GM18951 (cell line): ENCODE results near the gene COX8A.
"Not testable (repeated sequence)": the region's sequence is repeated elsewhere in the genome, so short reads cannot be mapped to it uniquely, and the experiment has no call there.

ENCODE experiments used
- POLR2A ChIP-seq: IDR thresholded peaks from 4 replicates; pipeline ENCODE4 v1.6.1; 2011; ENCODE audit warnings: mild to moderate bottlenecking; ENCODE audit not compliant: insufficient read length, insufficient read depth; ENCODE audit errors: extremely low read depth
- in situ Hi-C: fragments of 300-500 bp; cut with MboI; formaldehyde crosslinking; loops from one replicate; pipeline ENCODE4 v1.12.0; 2022; ENCODE audit warnings: low sequenced_read_pairs, mixed read lengths, inconsistent platforms; ENCODE audit not compliant: unreplicated experiment

The COX8A gene

DNA sequence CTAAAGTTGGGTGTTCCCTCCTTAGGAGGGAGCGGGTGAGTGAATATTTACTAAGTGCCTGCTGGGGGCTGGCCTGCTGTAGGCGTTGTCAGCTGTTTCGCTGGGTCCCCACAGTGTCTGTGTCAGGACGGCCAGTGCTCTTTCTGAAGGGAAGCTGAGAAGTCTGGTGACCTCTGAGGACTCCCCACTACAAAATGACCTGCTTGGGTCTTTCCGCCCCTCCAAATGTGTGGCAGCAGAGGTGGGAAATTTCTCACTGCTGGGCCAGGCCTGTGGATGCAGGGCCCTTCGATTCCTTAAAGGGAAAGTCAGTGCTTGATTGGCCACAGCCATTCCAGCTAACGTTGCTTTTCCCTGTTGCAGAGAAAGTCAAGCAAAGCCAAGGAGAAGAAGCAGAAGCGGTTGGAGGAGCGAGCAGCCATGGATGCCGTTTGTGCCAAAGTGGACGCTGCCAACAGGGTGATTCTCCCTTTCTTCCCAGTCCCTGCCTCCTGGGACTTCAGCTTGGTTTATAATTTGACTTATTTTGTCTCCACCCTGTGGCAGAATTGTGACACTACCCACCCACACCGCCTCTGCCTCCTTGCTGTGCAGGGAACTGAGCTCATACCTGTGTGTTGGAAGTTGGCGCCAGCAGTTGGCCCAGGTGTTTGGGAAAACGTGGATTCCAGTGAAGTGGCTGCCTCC lies 28.8 kb upstream of the COX8A start:
- no peak for TF ChIP-seq POLR2A
- in situ Hi-C loops: loop anchor here (10.0 kb wide), 1 partner anchor 111 kb away; the partner anchor contains the start of gene MARK2

DNA sequence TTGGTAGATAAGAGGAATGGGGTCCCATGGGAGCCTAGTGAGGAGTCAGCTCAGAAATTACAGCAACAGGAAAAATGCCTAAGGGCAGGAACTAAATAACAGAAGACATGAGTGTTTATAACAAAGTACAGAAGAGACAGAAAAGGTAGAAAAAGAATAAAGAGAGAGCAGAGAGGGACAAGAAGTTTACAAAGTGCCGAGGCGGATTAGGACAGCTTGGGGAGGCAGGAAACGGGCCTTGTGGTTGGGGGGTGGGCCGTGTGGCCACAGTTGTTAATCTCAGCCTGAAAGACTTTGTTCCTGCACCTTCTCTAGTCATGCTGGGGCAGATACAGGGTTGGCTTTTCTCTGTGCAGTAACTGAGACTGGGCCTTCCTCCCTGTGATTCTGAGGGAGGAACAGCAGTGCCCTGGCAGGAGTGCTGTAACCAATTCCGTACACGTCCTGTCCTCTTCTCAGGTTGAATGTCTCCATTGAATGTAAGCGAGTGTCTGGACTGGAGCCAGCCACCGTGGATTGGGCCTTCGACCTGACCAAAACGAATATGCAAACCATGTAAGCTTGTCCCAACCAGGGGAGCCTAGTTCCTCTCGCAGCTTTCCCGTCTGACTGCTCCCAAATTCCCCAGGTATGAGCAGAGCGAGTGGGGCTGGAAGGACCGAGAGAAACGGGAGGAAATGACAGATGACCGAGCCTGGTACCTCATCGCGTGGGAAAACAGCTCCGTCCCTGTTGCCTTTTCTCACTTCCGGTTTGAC lies 22.5 kb upstream of the COX8A start:
- in situ Hi-C loops: no loop called here

DNA sequence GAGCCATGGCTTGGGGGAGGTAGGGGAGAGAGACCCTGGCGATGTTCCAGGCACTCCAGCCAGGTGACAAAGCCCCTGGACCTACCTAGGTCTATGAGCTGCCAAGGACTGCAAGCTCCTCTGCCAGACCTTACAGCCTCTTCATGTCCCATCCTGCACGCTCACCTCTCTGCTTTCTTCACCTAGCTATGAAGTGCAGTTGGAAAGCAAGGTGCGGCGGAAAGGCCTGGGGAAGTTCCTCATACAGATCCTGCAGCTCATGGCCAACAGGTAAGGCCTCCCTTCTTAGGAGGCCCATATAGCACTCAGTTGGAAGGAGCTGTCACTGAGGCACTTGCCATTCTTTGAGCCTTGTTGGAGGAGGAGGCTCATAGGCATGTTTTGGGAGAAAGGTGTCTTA lies 21.9 kb upstream of the COX8A start:
- TF ChIP-seq POLR2A: no peak
- in situ Hi-C loops: no loop called here

More for the DNA sequence above, 22.5 kb upstream of the COX8A start:
- peak; percentile 34 for TF ChIP-seq POLR2A

DNA sequence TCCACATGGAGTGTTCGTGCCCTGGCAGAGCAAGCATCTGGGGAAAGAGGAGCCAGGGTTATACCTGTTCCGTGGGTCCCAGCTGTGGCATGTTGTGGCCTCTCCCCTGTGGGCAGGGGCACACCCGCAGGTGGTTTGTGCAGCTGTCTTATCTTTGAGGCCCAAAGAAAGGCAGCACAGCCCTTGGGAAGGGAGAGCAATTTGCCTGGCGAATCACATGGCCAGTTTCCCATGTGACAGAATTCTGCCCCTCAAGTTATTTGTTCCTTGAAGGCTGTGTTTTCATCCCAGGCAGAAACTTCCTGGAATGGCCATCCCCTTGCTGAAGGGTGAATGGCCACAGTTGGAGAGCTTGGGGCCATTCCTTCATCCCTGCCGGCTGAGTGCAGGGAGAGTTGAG lies 16.4 kb upstream of the COX8A start:
- TF ChIP-seq POLR2A: no peak

DNA sequence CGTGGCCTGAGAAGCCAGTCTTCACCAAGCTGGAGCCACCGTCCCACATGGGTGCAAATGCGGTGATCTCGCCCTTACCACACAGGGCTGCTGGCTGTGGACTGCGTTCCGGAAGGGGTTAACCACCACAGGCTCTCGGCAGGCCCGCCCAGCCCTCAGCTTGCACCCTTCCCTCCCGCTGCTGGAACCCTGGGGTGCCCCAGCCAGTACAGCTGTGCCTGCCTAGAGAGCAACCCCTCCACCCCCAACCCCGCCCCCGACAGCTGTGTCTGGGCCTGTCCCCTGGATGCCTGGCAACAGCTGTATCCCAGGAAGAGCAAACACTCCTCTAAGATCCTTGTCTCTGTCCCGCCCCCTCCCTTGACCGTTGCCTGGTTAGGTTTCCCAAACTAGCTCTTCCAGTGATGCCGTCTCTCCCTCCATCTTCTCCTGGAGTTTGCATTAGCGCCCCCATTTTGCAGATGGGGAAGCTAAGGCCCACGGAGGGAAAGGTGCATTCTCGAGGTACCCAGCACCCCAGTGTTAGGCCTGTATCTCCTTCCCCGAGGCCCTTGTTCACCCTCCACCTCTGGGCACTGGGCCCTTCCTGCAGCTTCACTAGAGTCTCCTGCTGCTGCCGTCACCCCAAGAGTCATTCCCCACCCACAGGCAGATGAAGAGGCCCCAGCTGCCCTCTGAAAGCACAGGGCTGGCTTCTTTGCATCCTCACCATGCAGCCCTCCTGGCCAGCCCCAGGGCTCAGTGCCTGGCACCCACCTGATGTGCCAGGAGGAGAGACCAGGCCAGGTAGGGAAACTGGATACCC lies 12.6 kb upstream of the COX8A start:
- no peak for TF ChIP-seq POLR2A
- in situ Hi-C loops: no loop called here

More for the DNA sequence above, 16.4 kb upstream of the COX8A start:
- in situ Hi-C loops: no loop called here

DNA sequence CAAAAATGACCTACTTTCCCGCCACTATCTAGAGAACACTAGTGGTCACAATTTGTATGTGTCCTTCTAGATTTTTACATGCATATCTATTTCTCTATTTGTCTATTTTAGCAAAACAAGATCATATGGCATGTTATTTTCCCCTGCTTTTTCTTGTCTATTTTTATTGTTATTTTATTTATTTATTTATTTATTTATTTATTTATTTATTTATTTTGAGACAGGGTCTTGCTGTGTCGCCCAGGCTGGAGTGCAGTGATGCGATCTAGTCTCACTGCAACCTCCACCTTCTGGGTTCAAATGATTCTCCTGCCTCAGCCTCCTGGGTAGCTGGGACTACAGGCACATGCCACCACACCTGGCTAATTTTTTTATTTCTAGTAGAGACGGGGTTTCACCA lies 10.5 kb upstream of the COX8A start:
- in situ Hi-C loops: not testable (repeated sequence)

DNA sequence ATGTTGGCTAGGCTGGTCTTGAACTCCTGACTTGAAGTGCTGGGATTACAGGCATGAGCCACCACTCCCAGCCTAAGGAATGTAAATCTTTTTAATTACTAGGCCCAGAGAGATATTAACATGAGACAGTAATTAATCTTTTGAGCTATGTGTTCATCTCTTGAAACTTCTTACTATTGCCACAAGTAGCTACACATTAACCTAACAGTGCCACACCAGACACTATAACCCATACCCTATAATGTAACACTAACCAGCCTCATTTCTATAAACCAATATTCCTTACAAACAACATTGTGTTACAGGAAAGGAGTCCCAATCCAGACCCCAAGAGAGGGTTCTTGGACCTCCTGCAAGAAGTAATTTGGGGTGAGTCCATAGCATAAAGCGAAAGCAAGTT lies 8.0 kb upstream of the COX8A start:
- no peak for TF ChIP-seq POLR2A
- in situ Hi-C loops: no loop called here

DNA sequence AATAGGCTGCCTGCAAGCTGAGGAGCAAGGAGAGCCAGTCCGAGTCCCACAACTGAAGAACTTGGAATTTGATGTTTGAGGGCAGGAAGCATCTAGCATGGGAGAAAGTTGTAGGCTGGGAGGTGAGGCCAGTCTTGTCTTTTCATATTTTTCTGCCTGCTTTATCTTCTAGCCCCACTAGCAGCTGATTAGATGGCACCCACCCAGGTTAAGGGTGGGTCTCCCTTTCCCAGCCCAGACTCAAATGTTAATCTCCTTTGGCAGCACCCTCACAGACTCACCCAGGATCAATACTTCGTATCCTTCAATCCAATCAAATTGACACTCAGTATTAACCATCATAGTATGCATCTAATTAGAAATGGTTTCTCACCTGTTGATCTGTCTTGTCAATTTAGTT lies 5.0 kb upstream of the COX8A start:
- TF ChIP-seq POLR2A: no peak
- in situ Hi-C loops: no loop called here

DNA sequence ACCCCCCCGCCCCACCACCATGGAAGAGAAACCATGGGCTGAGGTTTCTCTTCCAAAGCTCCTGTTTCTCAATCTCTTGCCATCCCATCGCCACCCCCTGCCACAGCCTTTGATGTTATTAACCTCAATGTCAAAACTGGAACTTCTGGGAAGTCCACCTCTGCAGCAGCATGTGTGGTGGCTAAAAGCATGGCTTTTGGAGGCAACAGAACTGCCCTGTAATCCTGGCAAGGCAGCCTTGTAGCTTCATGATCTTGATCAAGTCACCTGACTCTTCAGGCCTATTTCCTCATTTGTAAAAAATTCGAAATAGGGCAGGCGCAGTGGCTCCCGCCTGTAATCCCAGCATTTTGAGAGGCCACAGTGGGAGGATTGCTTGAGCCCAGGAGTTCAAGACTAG lies 3.5 kb upstream of the COX8A start:
- in situ Hi-C loops: no loop called here
- TF ChIP-seq POLR2A: no peak

DNA sequence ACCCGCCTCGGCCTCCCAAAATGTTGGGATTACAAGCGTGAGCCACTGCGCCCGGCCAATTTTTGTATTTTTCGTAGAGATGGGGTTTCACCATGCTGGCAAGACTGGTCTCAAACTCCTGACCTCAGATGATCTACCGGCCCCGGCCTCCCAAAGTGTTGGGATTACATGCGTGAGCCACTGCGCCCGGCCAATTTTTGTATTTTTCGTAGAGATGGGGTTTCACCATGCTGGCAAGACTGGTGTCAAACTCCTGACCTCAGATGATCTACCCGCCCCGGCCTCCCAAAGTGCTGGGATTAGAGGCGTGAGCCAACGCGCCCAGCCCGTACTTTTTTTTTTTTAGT lies 535 bp upstream of the COX8A start:
- in situ Hi-C loops: not testable (repeated sequence)

DNA sequence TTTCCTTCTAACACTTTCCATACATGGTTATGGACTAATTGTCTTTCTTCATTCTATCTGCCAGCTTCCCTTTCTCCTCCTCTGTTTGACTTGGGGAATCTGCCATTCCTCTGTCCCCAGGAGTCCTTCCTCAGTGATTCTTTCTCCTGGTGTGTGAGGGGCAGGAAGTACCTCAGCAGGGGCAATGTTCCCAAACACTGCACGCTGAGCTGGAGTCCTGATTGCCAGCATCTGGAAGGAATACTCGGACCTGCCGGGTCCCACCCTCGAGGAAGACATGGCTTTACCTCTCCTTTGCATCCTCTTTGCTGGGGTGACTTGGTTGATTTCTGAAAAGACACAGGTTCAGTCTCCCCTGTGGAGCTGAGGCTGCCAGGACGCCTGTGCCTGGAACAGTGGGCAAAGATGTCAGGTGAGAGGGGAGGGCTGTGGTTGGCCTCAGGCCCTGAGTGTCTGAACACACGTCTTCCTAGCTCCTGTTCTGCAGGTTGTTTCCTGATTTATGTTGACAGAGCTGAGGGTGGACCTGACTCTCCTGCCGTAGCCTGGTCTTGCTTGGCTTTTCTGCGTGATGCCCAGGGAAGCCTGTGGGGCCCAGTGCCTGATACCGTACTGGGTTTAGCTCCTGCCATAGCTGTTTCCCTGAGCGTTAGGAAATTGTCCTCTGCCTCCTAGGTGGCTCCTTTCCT lies 4.3 kb downstream of the COX8A start:
- no peak for TF ChIP-seq POLR2A
- in situ Hi-C loops: no loop called here

DNA sequence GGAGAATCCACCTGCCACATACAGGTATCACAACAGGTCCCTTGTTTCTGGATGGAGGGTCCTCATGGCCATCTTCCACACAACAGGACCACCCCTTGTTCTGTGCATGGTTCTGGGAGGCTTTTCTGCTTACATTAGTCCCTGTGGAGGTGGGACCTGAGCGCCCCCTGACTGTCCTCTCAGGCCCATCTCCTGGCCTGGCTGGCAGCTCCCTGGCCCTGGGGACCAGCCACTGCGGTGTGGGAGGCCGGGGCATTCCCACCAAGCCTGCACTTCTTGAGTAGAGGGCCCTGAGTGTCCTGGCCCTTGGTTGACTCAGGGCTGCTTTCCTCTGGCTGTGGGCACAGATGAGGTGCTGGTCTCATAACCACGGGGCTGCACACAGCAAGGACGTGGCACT lies 5.0 kb downstream of the COX8A start:
- TF ChIP-seq POLR2A: no peak

DNA sequence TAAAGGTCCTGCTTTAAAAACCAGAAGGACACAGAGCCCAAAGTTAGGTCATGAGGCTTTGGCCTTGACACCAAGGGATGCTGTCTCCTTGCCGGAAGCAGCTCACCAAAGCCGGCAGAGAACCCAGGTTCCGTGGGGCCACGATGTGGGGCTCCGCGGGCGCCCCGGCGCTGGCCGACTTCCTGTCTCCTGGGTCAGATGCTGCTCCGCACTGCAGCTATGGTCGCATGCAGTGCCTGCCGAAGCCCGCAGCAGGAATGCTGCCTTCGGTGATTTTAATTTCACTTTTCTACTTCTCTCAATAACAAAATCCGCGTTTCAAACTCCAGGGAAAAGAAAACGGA lies 11.4 kb downstream of the COX8A start:
- in situ Hi-C loops: no loop called here
- no peak for TF ChIP-seq POLR2A

More for the DNA sequence above, 5.0 kb downstream of the COX8A start:
- in situ Hi-C loops: no loop called here
